ENCODE measurements around the gene RBMS1. TPM values are rescaled to one million over a fixed set of nuclear protein-coding genes. Genes with fewer than 3 reads are reported as not detected.

The RBMS1 gene
- total RNA-seq, 1 experiment from 2014 or later, result 77.5 TPM

- H2BK120ac ChIP-seq (ENCODE audit: low read depth, low read length, poor library complexity, severe bottlenecking), result no peak overlapping the region
- H3K27me3 ChIP-seq (ENCODE audit: insufficient read depth, low read length), result no peaks in the 10 kb centered on the region; the same call in 1 of the 2 replicates
- Mint-ChIP-seq H3K4me1 (peaks cover 61 to 67% of the 10 kb centered on the region in 2 experiments), H3K27me3 (ENCODE audit: low read depth) (peaks cover 10% of the 10 kb centered on the region), H3K9me3 (peaks cover 0 to 6% of the 10 kb centered on the region in 2 experiments; a peak in 1 of 5 replicates), H3K4me3 (peak overlapping the region; percentile 74 to 92), H3K27ac (peak overlapping the region; percentile 20 to 92 (median 72); a peak in 5 of 7 replicates), H3K36me3 (ENCODE audit: insufficient read depth in 1 of 3, low read depth in 3 of 3) (no peaks in the 10 kb centered on the region; a peak in 2 of 7 replicates)
- H4K8ac ChIP-seq (replicated peaks; ENCODE audit: insufficient read length, low read depth, low read length), result no peak overlapping the region
- no peaks in the 10 kb centered on the region for H3K79me1 ChIP-seq (ENCODE audit: insufficient read depth, low read depth, low read length, poor library complexity, severe bottlenecking)
- H4K20me1 ChIP-seq (ENCODE audit: control insufficient read depth, insufficient read depth, insufficient read length), result no peaks in the 10 kb centered on the region
- no peak overlapping the region for H2AFZ ChIP-seq (ENCODE audit: low read length)
- no peak overlapping the region for H2BK12ac ChIP-seq (ENCODE audit: insufficient read length, low read depth, low read length)
- no peak overlapping the region for H3K4ac ChIP-seq (ENCODE audit: low read depth, low read length)
- H3K9me3 ChIP-seq (ENCODE audit: control insufficient read depth, low read depth, low read length), result no peaks in the 10 kb centered on the region
- no peak overlapping the region for H4K5ac ChIP-seq (ENCODE audit: insufficient read length, low read depth, low read length)
- peaks cover 15% of the 10 kb centered on the region for H3K23me2 ChIP-seq (ENCODE audit: insufficient read length, low read depth, low read length, poor library complexity, severe bottlenecking)
- H3K23ac ChIP-seq (ENCODE audit: insufficient read length, low read depth, low read length), result peak overlapping the region; percentile 28
- peaks cover 9% of the 10 kb centered on the region; the same call in 1 of the 2 replicates for H3K4me1 ChIP-seq (ENCODE audit: insufficient read depth, low read length)
- peak overlapping the region; percentile 20 for H3K9ac ChIP-seq (ENCODE audit: extremely low read depth, insufficient read length, low read length)
- no peak overlapping the region for H2AK5ac ChIP-seq (ENCODE audit: insufficient read length, low read length)
- no peak for TF ChIP-seq CTCF (conservative IDR thresholded peaks at IDR 0.05)
- H3K56ac ChIP-seq (ENCODE audit: insufficient read length, low read depth, low read length), result no peak overlapping the region
- H3T11ph ChIP-seq (ENCODE audit: low read length), result no peak overlapping the region
- no peak overlapping the region; the same call in 1 of the 2 replicates for H3K14ac ChIP-seq (ENCODE audit: insufficient read depth, low read length)
- no peak overlapping the region for H4K91ac ChIP-seq (ENCODE audit: insufficient read length, low read depth, low read length)
- peaks cover 13% of the 10 kb centered on the region; the same call in 1 of the 2 replicates for H3K79me2 ChIP-seq (ENCODE audit: insufficient read depth, low read length)
- no peak for DNase-seq
- no peak overlapping the region for H3K27ac ChIP-seq (ENCODE audit: insufficient read length, low read depth, low read length)
- H2BK15ac ChIP-seq (ENCODE audit: low read depth, low read length), result no peak overlapping the region
- H2BK5ac ChIP-seq (ENCODE audit: insufficient read length, low read length), result no peak overlapping the region
- H3K4me2 ChIP-seq (ENCODE audit: insufficient read depth, insufficient read length, low read length), result peak overlapping the region; percentile 88
- no peak overlapping the region for H3K18ac ChIP-seq (ENCODE audit: insufficient read length, low read depth, low read length)
- no peak overlapping the region for H2BK20ac ChIP-seq (ENCODE audit: low read depth, low read length, poor library complexity, severe bottlenecking)
- no CpG with 5 or more reads among the region's 39 CpGs for WGBS (ENCODE audit: extremely low coverage, insufficient read length, low lambda C conversion rate)
These were observed 86.8 kb downstream of the RBMS1 start for GRCh38 chr2:160406591-160407392.

Measured in H9 (cell line).